EL (cell line): ENCODE measurements around the gene MACROD2.
"Not testable (repeated sequence)": the region's sequence is repeated elsewhere in the genome, so short reads cannot be mapped to it uniquely, and the experiment has no call there.

Experiments used
- DNase-seq: peaks from one replicate; pipeline ENCODE4 v3.0.0-alpha.2; 2016

The MACROD2 gene

GRCh38 chr20:14197097-14197496 is 201.8 kb downstream of the MACROD2 start:
- peak; percentile 66 for DNase-seq

GRCh38 chr20:14198416-14198815 is 203.1 kb downstream of the MACROD2 start:
- DNase-seq = no peak

GRCh38 chr20:14199111-14199510 is 203.8 kb downstream of the MACROD2 start:
- DNase-seq = no peak

GRCh38 chr20:14203657-14204056 is 208.3 kb downstream of the MACROD2 start:
- no peak for DNase-seq

GRCh38 chr20:14207591-14207990 is 212.3 kb downstream of the MACROD2 start:
- no peak for DNase-seq

- DNase-seq = no peak
Observed at GRCh38 chr20:14208956-14209355, 213.6 kb downstream of the MACROD2 start.

- no peak for DNase-seq
Observed at GRCh38 chr20:14210146-14210545, 214.8 kb downstream of the MACROD2 start.

GRCh38 chr20:14214046-14214445 is 218.7 kb downstream of the MACROD2 start:
- DNase-seq = no peak

- DNase-seq = not testable (repeated sequence)
Observed at GRCh38 chr20:14215880-14216279, 220.6 kb downstream of the MACROD2 start.

- DNase-seq = no peak
Observed at GRCh38 chr20:14219801-14220461, 224.6 kb downstream of the MACROD2 start.

GRCh38 chr20:14220986-14221385 is 225.7 kb downstream of the MACROD2 start:
- DNase-seq = no peak

- no peak for DNase-seq
Observed at GRCh38 chr20:14223806-14224205, 228.5 kb downstream of the MACROD2 start.

- not testable (repeated sequence) for DNase-seq
Observed at GRCh38 chr20:14226051-14227049, 231.0 kb downstream of the MACROD2 start.

- no peak for DNase-seq
Observed at GRCh38 chr20:14232650-14233049, 237.3 kb downstream of the MACROD2 start.

- DNase-seq = peak; percentile 53
Observed at GRCh38 chr20:14234666-14235295, 239.5 kb downstream of the MACROD2 start.

GRCh38 chr20:14235355-14235754 is 240.0 kb downstream of the MACROD2 start:
- peak; percentile 46 for DNase-seq

- no peak for DNase-seq
Observed at GRCh38 chr20:14245368-14245970, 250.2 kb downstream of the MACROD2 start.

GRCh38 chr20:14259689-14260088 is 264.4 kb downstream of the MACROD2 start:
- no peak for DNase-seq

- no peak for DNase-seq
Observed at GRCh38 chr20:14260367-14260766, 265.1 kb downstream of the MACROD2 start.

GRCh38 chr20:14264869-14265268 is 269.6 kb downstream of the MACROD2 start:
- peak; percentile 15 for DNase-seq

GRCh38 chr20:14266246-14266645 is 270.9 kb downstream of the MACROD2 start:
- DNase-seq = no peak

GRCh38 chr20:14270751-14271150 is 275.4 kb downstream of the MACROD2 start:
- DNase-seq = not testable (repeated sequence)

GRCh38 chr20:14282140-14282539 is 286.8 kb downstream of the MACROD2 start:
- DNase-seq = no peak
